Stimulated activated naive CD8-positive, alpha-beta T cell treated with anti-CD3 and anti-CD28 coated beads, Interleukin-15, amount 100 ng/mL, for 72 hours (primary cell): ENCODE data around the gene ANKRD24.
"Not testable (repeated sequence)": the region's sequence is repeated elsewhere in the genome, so short reads cannot be mapped to it uniquely, and the experiment has no call there.

Experiments
- ATAC-seq: fragments of 150-1000 bp; cut with Tn5 transposase; 2 replicates; pipeline ENCODE4 v1.10.0; 2021; ENCODE audit warnings: mild to moderate bottlenecking, moderate library complexity
- DNase-seq, 2 donors: peaks; one replicate each; pipeline ENCODE4 v3.0.0; 2021 to 2022
- H3K27ac Mint-ChIP-seq, 2 donors: one replicate each; pipeline ENCODE4 v1.8.0; 2022; ENCODE audit warnings: mild to moderate bottlenecking in 2 of 2, mixed read lengths in 2 of 2, moderate library complexity in 2 of 2
- H3K27me3 Mint-ChIP-seq: one replicate; pipeline ENCODE4 v1.8.0; 2022; ENCODE audit warnings: mixed read lengths
- H3K4me1 Mint-ChIP-seq: one replicate; pipeline ENCODE4 v1.8.0; 2022; ENCODE audit warnings: mild to moderate bottlenecking, mixed read lengths
- H3K4me3 Mint-ChIP-seq, 2 donors: one replicate each; pipeline ENCODE4 v1.8.0; 2022; ENCODE audit warnings: mild to moderate bottlenecking in 2 of 2, mixed read lengths in 2 of 2, moderate library complexity in 1 of 2
- H3K9me3 Mint-ChIP-seq, 2 donors: one replicate each; pipeline ENCODE4 v1.8.0; 2022; ENCODE audit warnings: mixed read lengths in 2 of 2

ANKRD24 gene

DNA sequence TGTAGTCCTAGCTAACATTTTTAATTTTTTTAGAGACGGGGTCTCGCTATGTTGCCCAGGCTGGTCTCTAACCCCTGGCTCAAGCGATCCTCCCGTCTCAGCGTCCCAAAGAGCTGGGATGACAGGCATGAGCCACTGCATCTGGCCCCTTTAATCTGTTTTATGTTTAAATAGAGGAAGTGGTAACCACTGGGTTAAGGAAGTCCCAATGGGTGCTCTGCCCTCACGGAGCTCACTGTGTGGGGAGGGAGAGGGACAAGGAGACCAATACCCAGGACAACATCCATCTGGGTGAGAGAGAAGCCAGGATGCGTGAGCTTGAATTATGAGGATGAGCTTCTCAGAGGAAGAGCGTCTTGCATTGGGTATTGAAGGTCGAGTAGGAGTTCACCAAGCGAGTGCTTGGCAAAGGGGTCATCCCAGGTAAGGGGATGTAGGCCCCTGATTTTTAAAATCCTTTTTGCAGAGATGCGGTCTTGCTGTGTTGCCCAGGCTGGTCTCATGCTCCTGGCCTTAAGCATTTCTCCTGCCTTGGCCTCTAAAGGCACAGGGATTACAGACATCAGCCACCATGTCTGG, 78.2 kb downstream of the ANKRD24 start:
- H3K9me3 Mint-ChIP-seq: no peaks in the 10 kb centered on the region
- peaks cover 27% of the 10 kb centered on the region for H3K4me1 Mint-ChIP-seq
- H3K27ac Mint-ChIP-seq: no peak overlapping the region
- H3K27me3 Mint-ChIP-seq: no peaks in the 10 kb centered on the region
- ATAC-seq: no peak
- no peak for DNase-seq
- no peak overlapping the region for H3K4me3 Mint-ChIP-seq

- DNase-seq (no peak), ATAC-seq (no peak)
- H3K27ac Mint-ChIP-seq: peak overlapping the region; percentile 78 to 93
- no peaks in the 10 kb centered on the region for H3K9me3 Mint-ChIP-seq
- H3K4me1 Mint-ChIP-seq: peaks cover 43% of the 10 kb centered on the region
- H3K4me3 Mint-ChIP-seq: peak overlapping the region; percentile 17 to 46
- H3K27me3 Mint-ChIP-seq: no peaks in the 10 kb centered on the region
Observed at GRCh38 chr19:4264812-4265211, 82.3 kb downstream of the ANKRD24 start.

- Mint-ChIP-seq H3K27ac (peak overlapping the region in 1 of 2 donors; percentile 60), H3K27me3 (no peaks in the 10 kb centered on the region), H3K4me3 (peak overlapping the region in 1 of 2 donors; percentile 6), H3K9me3 (no peaks in the 10 kb centered on the region), H3K4me1 (peaks cover 43% of the 10 kb centered on the region)
- ATAC-seq: no peak
- DNase-seq: no peak
Observed at GRCh38 chr19:4266253-4267000, 83.9 kb downstream of the ANKRD24 start.

- H3K27me3 Mint-ChIP-seq: no peaks in the 10 kb centered on the region
- peak overlapping the region in 1 of 2 donors; percentile 29 for H3K27ac Mint-ChIP-seq
- DNase-seq (peak; percentile 60 to 64), ATAC-seq (peak; percentile 85)
- no peak overlapping the region for H3K4me3 Mint-ChIP-seq
- H3K9me3 Mint-ChIP-seq: no peaks in the 10 kb centered on the region
- H3K4me1 Mint-ChIP-seq: peaks cover 43% of the 10 kb centered on the region
Observed at GRCh38 chr19:4267101-4267900, 84.8 kb downstream of the ANKRD24 start.

DNA sequence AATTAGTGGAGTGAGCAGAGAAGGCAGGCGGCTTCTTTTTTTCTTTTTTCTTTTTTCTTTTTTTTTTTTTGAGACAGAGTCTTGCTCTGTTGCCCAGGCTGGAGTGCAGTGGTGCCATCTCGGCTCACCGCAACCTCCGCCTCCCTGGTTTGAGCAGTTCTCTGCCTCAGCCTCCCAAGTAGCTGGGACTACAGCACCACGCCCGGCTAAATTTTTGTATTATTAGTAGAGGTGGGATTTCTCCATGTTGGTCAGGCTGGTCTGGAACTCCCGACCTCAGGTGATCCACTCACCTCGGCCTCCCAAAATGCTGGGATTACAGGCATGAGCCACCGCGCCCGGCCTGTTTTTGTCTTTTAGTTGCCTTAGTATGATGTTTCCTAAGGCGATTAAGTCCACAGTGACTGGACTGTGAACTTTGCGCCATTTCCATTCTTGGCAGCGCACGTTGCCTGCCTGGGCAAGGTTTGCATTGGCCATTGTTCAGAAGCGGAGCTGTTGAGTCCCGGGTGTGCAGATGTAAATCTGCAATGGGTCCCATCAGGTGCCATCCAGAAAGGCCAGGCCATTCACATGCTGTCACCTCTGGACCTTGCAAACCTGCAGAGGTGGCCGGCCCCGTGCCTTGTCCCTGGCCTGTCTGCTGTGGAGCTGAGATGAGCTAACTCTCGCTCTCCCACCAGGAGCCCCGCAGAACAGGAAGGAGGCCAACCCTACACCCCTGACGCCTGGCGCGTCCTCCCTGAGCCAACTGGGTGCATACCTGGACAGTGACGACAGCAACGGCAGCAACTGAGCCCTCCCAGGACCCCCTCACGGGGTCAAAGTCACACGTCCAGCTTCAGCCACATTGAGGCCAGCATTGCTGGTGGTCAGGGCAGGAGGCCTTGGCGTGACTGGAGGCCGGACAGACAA, 85.7 kb downstream of the ANKRD24 start:
- Mint-ChIP-seq H3K4me1 (peaks cover 41% of the 10 kb centered on the region), H3K27ac (no peak overlapping the region), H3K9me3 (no peaks in the 10 kb centered on the region), H3K27me3 (no peaks in the 10 kb centered on the region), H3K4me3 (no peak overlapping the region)
- no peak for ATAC-seq
- DNase-seq: no peak

- ATAC-seq (no peak), DNase-seq (no peak)
- no peaks in the 10 kb centered on the region for H3K9me3 Mint-ChIP-seq
- no peaks in the 10 kb centered on the region for H3K27me3 Mint-ChIP-seq
- H3K4me1 Mint-ChIP-seq: peaks cover 34% of the 10 kb centered on the region
- no peak overlapping the region for H3K27ac Mint-ChIP-seq
- no peak overlapping the region for H3K4me3 Mint-ChIP-seq
Observed at GRCh38 chr19:4268816-4269430, 86.4 kb downstream of the ANKRD24 start.

DNA sequence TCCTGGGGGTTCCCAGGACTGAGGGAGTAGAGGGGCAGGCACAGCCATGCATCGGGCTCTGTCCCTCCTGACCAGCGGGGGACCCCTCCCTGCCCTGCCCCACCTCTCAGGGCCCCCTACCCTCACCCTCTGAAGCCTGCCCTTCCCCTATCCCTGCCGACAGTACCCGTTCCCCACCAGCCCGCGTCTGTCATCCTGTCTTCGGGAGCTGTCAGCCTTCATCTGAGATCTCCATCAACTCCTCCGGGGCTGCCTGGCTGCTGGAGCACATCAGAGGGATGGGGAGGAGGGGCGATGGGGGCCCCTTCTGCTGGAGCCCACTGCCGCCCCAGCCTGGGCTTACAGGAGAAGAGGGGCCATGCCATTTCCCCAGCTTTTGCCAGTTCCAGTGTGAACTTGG, 90.4 kb downstream of the ANKRD24 start:
- Mint-ChIP-seq H3K4me1 (no peaks in the 10 kb centered on the region), H3K27me3 (no peaks in the 10 kb centered on the region), H3K9me3 (no peaks in the 10 kb centered on the region), H3K27ac (peak overlapping the region in 1 of 2 donors; percentile 48), H3K4me3 (no peak overlapping the region)
- ATAC-seq: no peak
- no peak for DNase-seq

DNA sequence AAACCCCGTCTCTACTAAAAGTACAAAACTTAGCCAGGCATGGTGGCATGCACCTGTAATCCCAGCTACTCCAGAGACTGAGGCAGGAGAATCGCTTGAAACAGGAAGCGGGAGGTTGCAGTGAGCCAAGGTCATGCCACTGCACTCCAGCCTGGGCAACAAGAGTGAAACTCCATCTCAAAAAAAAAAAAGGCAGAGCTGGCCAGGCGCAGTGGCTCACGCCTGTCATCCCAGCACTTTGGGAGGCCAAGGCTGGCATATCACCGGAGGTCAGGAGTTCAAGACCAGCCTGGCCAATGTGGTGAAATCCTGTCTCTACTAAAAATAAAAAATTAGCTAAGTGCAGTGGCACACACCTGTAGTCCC, 91.8 kb downstream of the ANKRD24 start:
- DNase-seq, H3K4me3 Mint-ChIP-seq, ATAC-seq, H3K4me1 Mint-ChIP-seq, H3K27ac Mint-ChIP-seq, H3K9me3 Mint-ChIP-seq: not testable (repeated sequence)
- peaks cover 12% of the 10 kb centered on the region for H3K27me3 Mint-ChIP-seq
